IMR-90 (cell line): Measurements from ENCODE around the gene NEAT1. TPM values are rescaled to one million over a fixed set of nuclear protein-coding genes. Genes with fewer than 3 reads are reported as not detected.
A peak's percentile ranks its signal among the peaks of the same experiment; 100 is the strongest.

ENCODE experiments used
- ATAC-seq: fragments of 200-7000 bp; cut with Tn5 transposase; 2 replicates; pipeline ENCODE4 v1.9.1; 2020; ENCODE audit warnings: low read depth, mild to moderate bottlenecking, moderate library complexity
- BruUV-seq: library from RNA; stranded (reverse); fragments of 400-500 nt; replicated peaks from 2 replicates; lab custom pipeline; 2021; lab: Mats Ljungman, UMichigan
- CTCF ChIA-PET: fragments of 300-600 bp; formaldehyde crosslinking; extraction: SDS; loops from one replicate; lab custom pipeline; 2021; ENCODE audit warnings: antibody characterized with exemption; lab: Yijun Ruan, JAX
- POLR2A ChIA-PET: fragments of 300-600 bp; sonication (Branson Sonifier 250); formaldehyde crosslinking; loops from one replicate; lab custom pipeline; 2022; ENCODE audit warnings: antibody characterized with exemption; ENCODE audit not compliant: unreplicated experiment; lab: Charles Lee
- DNase-seq: peaks from one replicate; pipeline ENCODE4 v3.0.0; 2013
- H2AFZ ChIP-seq: replicated peaks from 2 replicates; pipeline ENCODE3; 2013; ENCODE audit warnings: low read length, mild to moderate bottlenecking; ENCODE audit not compliant: poor library complexity
- H2AK5ac ChIP-seq: 2 replicates; pipeline ENCODE4 v1.6.1; 2013; ENCODE audit warnings: low read depth, low read length, inconsistent platforms
- H2AK9ac ChIP-seq: replicated peaks from 2 replicates; pipeline ENCODE3; 2013; ENCODE audit warnings: mild to moderate bottlenecking, low read depth, low read length, moderate library complexity; ENCODE audit not compliant: poor library complexity
- H2BK120ac ChIP-seq: 2 replicates; pipeline ENCODE4 v1.6.1; 2013; ENCODE audit warnings: low read depth, low read length, inconsistent platforms
- H2BK15ac ChIP-seq: 3 replicates; pipeline ENCODE4 v1.6.1; 2013; ENCODE audit warnings: low read depth, low read length, inconsistent platforms
- H2BK20ac ChIP-seq: 2 replicates; pipeline ENCODE4 v1.6.1; 2013; ENCODE audit warnings: low read depth, mild to moderate bottlenecking, inconsistent platforms, low read length, moderate library complexity
- H2BK5ac ChIP-seq: 2 replicates; pipeline ENCODE4 v1.6.1; 2013; ENCODE audit warnings: mild to moderate bottlenecking, low read depth, low read length, inconsistent platforms; ENCODE audit not compliant: poor library complexity, severe bottlenecking
- H3K14ac ChIP-seq: replicated peaks from 2 replicates; pipeline ENCODE4 v1.6.1; 2013; ENCODE audit warnings: low read depth, low read length, inconsistent platforms
- H3K18ac ChIP-seq: 2 replicates; pipeline ENCODE4 v1.6.1; 2013; ENCODE audit warnings: low read depth, low read length, control low read depth
- H3K23ac ChIP-seq: 2 replicates; pipeline ENCODE4 v1.6.1; 2013; ENCODE audit warnings: low read depth, low read length, inconsistent platforms
- H3K27ac ChIP-seq: 2 replicates; pipeline ENCODE4 v1.5.1; 2013; ENCODE audit warnings: mild to moderate bottlenecking, control low read depth, low read length; ENCODE audit not compliant: insufficient read depth
- H3K27me3 ChIP-seq: 2 replicates; pipeline ENCODE4 v1.6.1; 2013; ENCODE audit warnings: low read length; ENCODE audit not compliant: control insufficient read depth, insufficient read depth
- H3K36me3 ChIP-seq: 2 replicates; pipeline ENCODE4 v1.6.1; 2013; ENCODE audit warnings: low read length, mixed read lengths; ENCODE audit not compliant: control insufficient read depth, insufficient read depth
- H3K4ac ChIP-seq: 2 replicates; pipeline ENCODE4 v1.6.1; 2013; ENCODE audit warnings: low read depth, low read length, inconsistent platforms
- H3K4me1 ChIP-seq: 2 replicates; pipeline ENCODE4 v1.6.1; 2013; ENCODE audit warnings: low read length, mixed read lengths; ENCODE audit not compliant: control insufficient read depth, insufficient read depth
- H3K4me2 ChIP-seq: 2 replicates; pipeline ENCODE4 v1.6.1; 2013; ENCODE audit warnings: low read depth, mild to moderate bottlenecking, control low read depth, low read length, moderate library complexity
- H3K4me3 ChIP-seq: 2 replicates; pipeline ENCODE4 v1.5.1; 2013; ENCODE audit warnings: low read depth, mild to moderate bottlenecking, control low read depth, low read length, moderate library complexity; ENCODE audit not compliant: insufficient read depth
- H3K56ac ChIP-seq: 2 replicates; pipeline ENCODE4 v1.6.1; 2013; ENCODE audit warnings: low read length, inconsistent platforms; ENCODE audit not compliant: insufficient read depth; ENCODE audit errors: extremely low read depth
- H3K79me1 ChIP-seq, 2 experiments: 2 replicates each; pipeline ENCODE4 v1.6.1; 2013; ENCODE audit warnings: low read length in 2 of 2, inconsistent platforms in 1 of 2, low read depth in 1 of 2
- H3K9ac ChIP-seq: 2 replicates; pipeline ENCODE4 v1.6.1; 2013; ENCODE audit warnings: low read depth, low read length, control low read depth
- H3K9me1 ChIP-seq: 2 replicates; pipeline ENCODE4 v1.6.1; 2013; ENCODE audit warnings: low read length, inconsistent platforms; ENCODE audit not compliant: insufficient read depth
- H3K9me3 ChIP-seq: 2 replicates; pipeline ENCODE4 v1.6.1; 2013; ENCODE audit warnings: low read length; ENCODE audit not compliant: control insufficient read depth, insufficient read depth
- H4K20me1 ChIP-seq: 2 replicates; pipeline ENCODE4 v1.6.1; 2013; ENCODE audit warnings: low read length, inconsistent platforms; ENCODE audit not compliant: insufficient read depth
- H4K5ac ChIP-seq: 2 replicates; pipeline ENCODE4 v1.6.1; 2013; ENCODE audit warnings: mild to moderate bottlenecking, low read depth, low read length, control low read depth
- H4K8ac ChIP-seq, 2 experiments: 2 replicates each; pipeline ENCODE4 v1.6.1; 2013; ENCODE audit warnings: low read depth in 2 of 2, low read length in 2 of 2, control low read depth in 1 of 2, inconsistent platforms in 1 of 2
- H4K91ac ChIP-seq: 2 replicates; pipeline ENCODE4 v1.6.1; 2013; ENCODE audit warnings: low read depth, low read length, inconsistent platforms; ENCODE audit not compliant: insufficient read depth
- BHLHE40 ChIP-seq: fragments of 150-350 bp; IDR thresholded peaks from 2 replicates; pipeline ENCODE4 v1.6.1; 2016; ENCODE audit warnings: mild to moderate bottlenecking, low read depth, low read length
- CEBPB ChIP-seq: IDR thresholded peaks from 2 replicates; pipeline ENCODE4 v1.6.1; 2012; ENCODE audit warnings: low read depth, low read length, improper control_type of control experiment
- CHD1 ChIP-seq: IDR thresholded peaks from 2 replicates; pipeline ENCODE4 v1.6.1; 2012; ENCODE audit warnings: low read depth, low read length, improper control_type of control experiment
- FOS ChIP-seq: fragments of 150-350 bp; IDR thresholded peaks from 2 replicates; pipeline ENCODE4 v1.6.1; 2016; ENCODE audit warnings: low read depth, low read length
- MAFK ChIP-seq: IDR thresholded peaks from 2 replicates; pipeline ENCODE4 v1.6.1; 2012; ENCODE audit warnings: low read depth, low read length, improper control_type of control experiment
- MAZ ChIP-seq: IDR thresholded peaks from 2 replicates; pipeline ENCODE4 v1.6.1; 2012; ENCODE audit warnings: low read depth, mild to moderate bottlenecking, low read length, improper control_type of control experiment, moderate library complexity, borderline replicate concordance
- MXI1 ChIP-seq: IDR thresholded peaks from 2 replicates; pipeline ENCODE4 v1.6.1; 2012; ENCODE audit warnings: low read depth, mild to moderate bottlenecking, low read length, moderate library complexity, borderline replicate concordance
- NFE2L2 ChIP-seq: fragments of 150-350 bp; IDR thresholded peaks from 2 replicates; pipeline ENCODE4 v1.6.1; 2016; ENCODE audit warnings: low read depth, mild to moderate bottlenecking, low read length
- POLR2A ChIP-seq: IDR thresholded peaks from 2 replicates; pipeline ENCODE4 v1.6.1; 2012; ENCODE audit warnings: mild to moderate bottlenecking, low read depth, low read length
- RAD21 ChIP-seq: IDR thresholded peaks from 2 replicates; pipeline ENCODE4 v1.6.1; 2012; ENCODE audit warnings: low read length, improper control_type of control experiment
- RCOR1 ChIP-seq: IDR thresholded peaks from 2 replicates; pipeline ENCODE4 v1.6.1; 2012; ENCODE audit warnings: mild to moderate bottlenecking, low read length, improper control_type of control experiment; ENCODE audit not compliant: insufficient replicate concordance
- RFX5 ChIP-seq: IDR thresholded peaks from 2 replicates; pipeline ENCODE4 v1.8.0; 2012; ENCODE audit warnings: low read depth, mild to moderate bottlenecking, low read length, moderate library complexity
- SMC3 ChIP-seq: fragments of 150-350 bp; IDR thresholded peaks from 2 replicates; pipeline ENCODE4 v1.6.1; 2016; ENCODE audit warnings: low read depth, mild to moderate bottlenecking, antibody characterized with exemption, low read length, moderate library complexity
- WGBS, 2 experiments: methylation state at CpG; one replicate each; pipeline versions ENCODE4 v1.1.5 to v1.1.7; 2013; ENCODE audit warnings: missing lambda C conversion rate in 2 of 2; ENCODE audit not compliant: insufficient read length in 1 of 2; ENCODE audit errors: extremely low coverage in 2 of 2; 5-methylcytosine and 5-hydroxymethylcytosine counted together
- dilution Hi-C: fragments of 300-500 bp; cut with HindIII; formaldehyde crosslinking; loops from one replicate; pipeline ENCODE4 v1.14.3; 2018; ENCODE audit warnings: low sequenced_read_pairs; ENCODE audit not compliant: unreplicated experiment
- in situ Hi-C: fragments of 300-500 bp; cut with MboI; formaldehyde crosslinking; loops from 3 replicates; pipeline ENCODE4 v1.14.3; 2019; ENCODE audit warnings: low sequenced_read_pairs, inconsistent platforms, mixed read lengths
- intact Hi-C: fragments of 100-400 bp; cut with micrococcal nuclease; formaldehyde crosslinking; loops from 2 replicates; pipeline ENCODE4 v1.10.0; 2022
- polyA plus RNA-seq, 3 experiments: library from polyadenylated mRNA; depleted of rRNA; stranded (reverse); fragments of >200 nt; gene quantifications; 2 replicates each; pipeline ENCODE4 v1.2.3, GENCODE V29; 2012; ENCODE audit warnings: low replicate concordance in 1 of 3
- total RNA-seq: library from RNA; depleted of rRNA; stranded (reverse); fragments of >200 nt; gene quantifications from 2 replicates; pipeline ENCODE4 v1.2.3, GENCODE V29; 2012
- TF ChIP-seq, protein P1 (sequence below): fragments of 150-350 bp; IDR thresholded peaks from 2 replicates; pipeline ENCODE4 v1.6.1; 2016; ENCODE audit warnings: low read depth, mild to moderate bottlenecking, low read length, moderate library complexity, borderline replicate concordance
- TF ChIP-seq, protein P2 (sequence below): fragments of 150-350 bp; IDR thresholded peaks from 2 replicates; pipeline ENCODE4 v1.6.1; 2017; ENCODE audit warnings: mild to moderate bottlenecking, antibody characterized with exemption, low read length, low read depth

The NEAT1 gene
- total and polyA plus RNA-seq, 2 of the 4 experiments (the other 2 are of a cell fraction): 30.1 to 114 TPM

DNA sequence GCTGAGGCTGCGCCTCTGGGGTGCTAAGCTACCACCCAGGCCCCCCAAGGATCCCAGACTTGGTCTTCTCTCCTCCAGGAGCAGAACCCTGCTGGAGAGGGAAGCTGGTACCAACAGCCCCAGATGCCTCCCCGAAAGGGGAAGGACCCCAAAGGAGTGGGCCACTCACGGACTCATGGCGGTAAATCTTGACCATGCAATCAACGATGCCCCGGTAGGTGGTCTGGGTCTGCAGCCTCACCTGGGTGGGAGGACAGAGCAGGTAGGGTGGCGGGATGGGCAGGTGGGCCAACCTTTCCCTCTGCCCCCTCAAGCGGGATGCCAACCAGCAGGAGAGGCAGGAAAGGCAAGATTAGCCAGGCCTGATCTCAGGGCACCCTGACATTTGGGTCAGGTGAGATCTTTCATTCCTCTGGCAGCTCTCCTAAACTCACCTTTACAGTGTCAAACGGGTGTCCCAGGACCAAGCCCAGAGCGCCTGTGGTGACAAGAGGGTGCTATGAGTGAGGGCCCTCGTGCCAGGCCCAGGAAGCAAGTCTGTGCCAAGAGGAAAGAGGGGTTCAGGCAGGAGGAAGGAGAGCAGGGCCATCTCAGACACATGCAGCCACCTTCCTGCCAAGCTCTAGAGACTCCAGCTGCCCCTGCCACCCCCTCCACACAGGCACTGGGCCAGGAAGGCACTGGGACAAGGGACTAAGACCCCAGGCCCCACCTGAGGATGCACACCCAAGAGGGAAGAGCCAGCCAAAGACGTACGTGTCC lies 42.7 kb upstream of the NEAT1 start:
- ChIA-PET POLR2A (interaction anchor here (1.7 to 4.7 kb wide), 2 partner anchors 43 to 120 kb away, joined by 5 to 32 read pairs; partner anchors contain the start of genes MALAT1 and NEAT1), CTCF (interaction anchor here (0.5 kb wide), 1 partner anchor 13 kb away, joined by 3 read pairs; no protein-coding TSS in a partner anchor)
- Histone ChIP-seq H4K5ac (no peak overlapping the region), H3K79me1 (peaks cover 10 to 42% of the 10 kb centered on the region in 2 experiments), H3K9ac (no peak overlapping the region), H3K4ac (peak overlapping the region; percentile 40; the same call in 1 of the 2 replicates), H3K18ac (no peak overlapping the region), H3K36me3 (no peaks in the 10 kb centered on the region), H3K56ac (no peak overlapping the region), H3K4me3 (no peak overlapping the region), H2BK15ac (no peak overlapping the region), H3K4me1 (peaks cover 19% of the 10 kb centered on the region), H2BK120ac (no peak overlapping the region), H2AK5ac (peak overlapping the region; percentile 82), H4K8ac (no peak overlapping the region), H3K27ac (no peak overlapping the region), H4K91ac (peak overlapping the region; percentile 13; the same call in 1 of the 2 replicates), H2BK20ac (no peak overlapping the region; the same call in 1 of the 2 replicates), H2AK9ac (peak overlapping the region; percentile 74), H3K4me2 (no peak overlapping the region), H2AFZ (no peak overlapping the region), H3K9me3 (no peaks in the 10 kb centered on the region), H3K9me1 (peaks cover 17% of the 10 kb centered on the region), H4K20me1 (peaks cover 6% of the 10 kb centered on the region), H3K27me3 (no peaks in the 10 kb centered on the region), H3K23ac (no peak overlapping the region), H2BK5ac (no peak overlapping the region), H3K14ac (no peak overlapping the region)
- BruUV-seq: no TSS peak
- intact Hi-C loops: loop anchor here (5.0 kb wide), 1 partner anchor 192 kb away; the partner anchor contains the start of genes FAM89B and ZNRD2
- no peak for DNase-seq
- WGBS, 2 experiments: 98% methylated on average over 4 of the region's 13 CpGs; no CpG with 5 or more reads in 1 of the 2 experiments
- no peak for ATAC-seq
- in situ Hi-C loops: no loop called here
- dilution Hi-C loops: no loop called here
- TF ChIP-seq, protein P1, sequence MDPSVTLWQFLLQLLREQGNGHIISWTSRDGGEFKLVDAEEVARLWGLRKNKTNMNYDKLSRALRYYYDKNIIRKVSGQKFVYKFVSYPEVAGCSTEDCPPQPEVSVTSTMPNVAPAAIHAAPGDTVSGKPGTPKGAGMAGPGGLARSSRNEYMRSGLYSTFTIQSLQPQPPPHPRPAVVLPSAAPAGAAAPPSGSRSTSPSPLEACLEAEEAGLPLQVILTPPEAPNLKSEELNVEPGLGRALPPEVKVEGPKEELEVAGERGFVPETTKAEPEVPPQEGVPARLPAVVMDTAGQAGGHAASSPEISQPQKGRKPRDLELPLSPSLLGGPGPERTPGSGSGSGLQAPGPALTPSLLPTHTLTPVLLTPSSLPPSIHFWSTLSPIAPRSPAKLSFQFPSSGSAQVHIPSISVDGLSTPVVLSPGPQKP: no peak
- no peak for TF ChIP-seq MAFK
- no peak for TF ChIP-seq CEBPB
- TF ChIP-seq FOS: no peak
- TF ChIP-seq RCOR1: no peak
- no peak for TF ChIP-seq RAD21
- no peak for TF ChIP-seq CHD1
- no peak for TF ChIP-seq BHLHE40
- TF ChIP-seq, protein P2, sequence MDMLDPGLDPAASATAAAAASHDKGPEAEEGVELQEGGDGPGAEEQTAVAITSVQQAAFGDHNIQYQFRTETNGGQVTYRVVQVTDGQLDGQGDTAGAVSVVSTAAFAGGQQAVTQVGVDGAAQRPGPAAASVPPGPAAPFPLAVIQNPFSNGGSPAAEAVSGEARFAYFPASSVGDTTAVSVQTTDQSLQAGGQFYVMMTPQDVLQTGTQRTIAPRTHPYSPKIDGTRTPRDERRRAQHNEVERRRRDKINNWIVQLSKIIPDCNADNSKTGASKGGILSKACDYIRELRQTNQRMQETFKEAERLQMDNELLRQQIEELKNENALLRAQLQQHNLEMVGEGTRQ: no peak
- TF ChIP-seq RFX5: no peak
- no peak for TF ChIP-seq POLR2A
- no peak for TF ChIP-seq MAZ
- no peak for TF ChIP-seq MXI1
- TF ChIP-seq NFE2L2: no peak
- TF ChIP-seq SMC3: no peak
